Cardiac muscle cell (in vitro differentiated cells and primary cell): ENCODE measurements around the gene GJA10. TPM values are rescaled to one million over a fixed set of nuclear protein-coding genes. Genes with fewer than 3 reads are reported as not detected.
A peak's percentile ranks its signal among the peaks of the same experiment; 100 is the strongest.

Experiments
- DNase-seq, 2 donors: peaks; one replicate each; pipeline versions ENCODE4 v3.0.0 to v3.0.0-alpha.2; 2010 to 2017; ENCODE audit warnings: low read depth in 1 of 2, low spot score in 1 of 2
- H3K27ac ChIP-seq: fragments of 200-600 bp; sonication (generic); 2 replicates; pipeline ENCODE4 v1.5.1; 2016
- H3K27me3 ChIP-seq: fragments of 200-600 bp; sonication (generic); 2 replicates; pipeline ENCODE4 v1.6.0; 2016; ENCODE audit warnings: control low read depth
- H3K36me3 ChIP-seq: fragments of 200-600 bp; sonication (generic); 2 replicates; pipeline ENCODE4 v1.5.1; 2016; ENCODE audit warnings: control low read depth
- H3K4me1 ChIP-seq: fragments of 200-600 bp; sonication (generic); 2 replicates; pipeline ENCODE4 v1.8.1; 2017; ENCODE audit warnings: low read depth, mild to moderate bottlenecking, mixed run types
- H3K4me3 ChIP-seq: fragments of 200-600 bp; sonication (generic); 2 replicates; pipeline ENCODE4 v1.5.1; 2016; ENCODE audit warnings: mild to moderate bottlenecking
- H3K9me3 ChIP-seq: fragments of 200-600 bp; sonication (generic); 2 replicates; pipeline ENCODE4 v1.5.1; 2017; ENCODE audit warnings: low read depth, mild to moderate bottlenecking, control low read depth
- polyA plus RNA-seq: library from polyadenylated mRNA; unstranded; fragments of >200 nt; fragmentation: Nextera tagmentation; extraction: Ambion mirVana; gene quantifications from 2 replicates; pipeline ENCODE4 v1.2.1, GENCODE V29; 2016
- total RNA-seq: library from RNA; depleted of rRNA; stranded (reverse); fragments of >200 nt; gene quantifications from 2 replicates; pipeline ENCODE4 v1.2.3, GENCODE V29; 2016
- TF ChIP-seq, protein P1 (sequence below): IDR thresholded peaks from 2 replicates; pipeline ENCODE4 v1.5.1; 2012; ENCODE audit warnings: low read depth, mild to moderate bottlenecking, low read length

Gene GJA10
- total and polyA plus RNA-seq, 2 experiments from 2014 or later: not detected

DNA sequence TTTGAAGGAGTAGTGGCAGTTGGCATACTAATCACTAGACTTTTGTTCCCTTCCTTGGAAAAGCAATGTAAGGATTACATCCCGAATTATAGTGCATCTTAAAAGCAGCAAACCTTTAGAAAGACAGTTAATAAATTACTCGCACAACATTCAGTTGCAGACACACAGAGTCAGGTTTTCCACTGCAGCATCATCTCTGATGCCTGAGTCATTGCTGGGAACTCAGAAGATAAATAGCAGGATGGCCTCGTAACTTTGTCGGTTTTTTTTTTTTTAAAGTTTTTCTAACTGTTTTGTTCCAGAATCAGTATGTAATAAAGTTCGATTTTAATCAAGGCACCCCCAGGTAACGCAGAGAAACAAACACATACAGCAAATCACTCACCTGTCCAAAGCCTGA is 34.3 kb downstream of the GJA10 start:
- TF ChIP-seq, protein P1, sequence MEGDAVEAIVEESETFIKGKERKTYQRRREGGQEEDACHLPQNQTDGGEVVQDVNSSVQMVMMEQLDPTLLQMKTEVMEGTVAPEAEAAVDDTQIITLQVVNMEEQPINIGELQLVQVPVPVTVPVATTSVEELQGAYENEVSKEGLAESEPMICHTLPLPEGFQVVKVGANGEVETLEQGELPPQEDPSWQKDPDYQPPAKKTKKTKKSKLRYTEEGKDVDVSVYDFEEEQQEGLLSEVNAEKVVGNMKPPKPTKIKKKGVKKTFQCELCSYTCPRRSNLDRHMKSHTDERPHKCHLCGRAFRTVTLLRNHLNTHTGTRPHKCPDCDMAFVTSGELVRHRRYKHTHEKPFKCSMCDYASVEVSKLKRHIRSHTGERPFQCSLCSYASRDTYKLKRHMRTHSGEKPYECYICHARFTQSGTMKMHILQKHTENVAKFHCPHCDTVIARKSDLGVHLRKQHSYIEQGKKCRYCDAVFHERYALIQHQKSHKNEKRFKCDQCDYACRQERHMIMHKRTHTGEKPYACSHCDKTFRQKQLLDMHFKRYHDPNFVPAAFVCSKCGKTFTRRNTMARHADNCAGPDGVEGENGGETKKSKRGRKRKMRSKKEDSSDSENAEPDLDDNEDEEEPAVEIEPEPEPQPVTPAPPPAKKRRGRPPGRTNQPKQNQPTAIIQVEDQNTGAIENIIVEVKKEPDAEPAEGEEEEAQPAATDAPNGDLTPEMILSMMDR: no peak
- Histone ChIP-seq H3K27me3 (no peaks in the 10 kb centered on the region), H3K4me3 (no peak overlapping the region), H3K4me1 (no peaks in the 10 kb centered on the region), H3K36me3 (no peaks in the 10 kb centered on the region), H3K9me3 (no peaks in the 10 kb centered on the region), H3K27ac (no peak overlapping the region)
- DNase-seq: peak in 1 of 2 donors; percentile 52

DNA sequence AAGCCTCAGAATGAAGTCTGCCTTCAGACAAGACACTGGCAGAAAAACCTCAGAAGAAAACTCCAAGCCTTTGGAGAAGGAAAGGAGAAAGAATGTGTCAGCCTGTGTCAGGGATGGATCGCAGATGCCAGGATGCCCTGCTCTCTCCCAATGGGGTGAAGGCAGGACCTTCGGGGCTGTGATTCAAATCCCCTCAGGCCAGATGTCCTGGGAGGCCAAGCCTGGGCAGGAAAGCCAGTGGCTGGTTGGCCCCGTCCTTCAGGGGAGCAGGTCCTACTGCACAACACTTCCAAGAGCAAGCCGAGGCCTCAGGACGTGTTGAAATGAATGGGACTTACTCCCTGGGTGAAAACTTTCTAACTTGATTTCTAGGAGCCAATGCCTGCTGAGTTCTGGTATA is 36.5 kb downstream of the GJA10 start:
- no peak overlapping the region for H3K4me3 ChIP-seq
- H3K4me1 ChIP-seq: no peaks in the 10 kb centered on the region
- no peaks in the 10 kb centered on the region for H3K36me3 ChIP-seq
- DNase-seq: no peak
- TF ChIP-seq, protein P1: no peak
- H3K27me3 ChIP-seq: no peaks in the 10 kb centered on the region
- no peaks in the 10 kb centered on the region for H3K9me3 ChIP-seq
- no peak overlapping the region for H3K27ac ChIP-seq

DNA sequence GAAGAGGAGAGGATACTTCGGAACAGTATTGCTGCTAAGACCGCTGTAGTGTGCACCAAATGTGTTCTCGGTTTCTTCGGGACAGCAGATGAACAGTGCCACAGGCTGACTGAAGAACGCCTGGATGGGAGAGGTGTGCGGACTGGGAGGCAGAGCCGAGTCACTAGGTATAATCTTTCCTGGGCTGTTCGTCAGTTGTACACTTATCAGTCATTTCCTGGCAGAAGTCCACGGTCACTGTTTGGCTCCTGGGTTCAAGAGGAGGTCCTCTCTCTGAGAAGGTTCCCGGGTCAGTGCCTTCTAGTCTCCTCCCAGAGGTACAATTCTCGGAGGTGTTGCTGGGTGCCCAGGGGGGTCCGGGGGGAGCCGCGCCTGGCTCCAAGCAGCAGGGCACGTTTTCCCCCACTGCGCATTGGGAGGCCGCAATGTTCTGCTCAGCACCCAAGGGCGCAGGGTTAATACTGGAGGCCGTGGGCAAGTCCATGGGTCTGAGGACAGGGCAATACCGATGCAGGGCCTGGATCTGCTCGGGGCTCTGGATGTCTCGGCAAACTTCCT is 38.1 kb downstream of the GJA10 start:
- Histone ChIP-seq H3K27me3 (no peaks in the 10 kb centered on the region), H3K27ac (no peak overlapping the region), H3K9me3 (no peaks in the 10 kb centered on the region), H3K36me3 (no peaks in the 10 kb centered on the region), H3K4me1 (no peaks in the 10 kb centered on the region), H3K4me3 (no peak overlapping the region)
- DNase-seq: no peak
- TF ChIP-seq, protein P1: no peak

DNA sequence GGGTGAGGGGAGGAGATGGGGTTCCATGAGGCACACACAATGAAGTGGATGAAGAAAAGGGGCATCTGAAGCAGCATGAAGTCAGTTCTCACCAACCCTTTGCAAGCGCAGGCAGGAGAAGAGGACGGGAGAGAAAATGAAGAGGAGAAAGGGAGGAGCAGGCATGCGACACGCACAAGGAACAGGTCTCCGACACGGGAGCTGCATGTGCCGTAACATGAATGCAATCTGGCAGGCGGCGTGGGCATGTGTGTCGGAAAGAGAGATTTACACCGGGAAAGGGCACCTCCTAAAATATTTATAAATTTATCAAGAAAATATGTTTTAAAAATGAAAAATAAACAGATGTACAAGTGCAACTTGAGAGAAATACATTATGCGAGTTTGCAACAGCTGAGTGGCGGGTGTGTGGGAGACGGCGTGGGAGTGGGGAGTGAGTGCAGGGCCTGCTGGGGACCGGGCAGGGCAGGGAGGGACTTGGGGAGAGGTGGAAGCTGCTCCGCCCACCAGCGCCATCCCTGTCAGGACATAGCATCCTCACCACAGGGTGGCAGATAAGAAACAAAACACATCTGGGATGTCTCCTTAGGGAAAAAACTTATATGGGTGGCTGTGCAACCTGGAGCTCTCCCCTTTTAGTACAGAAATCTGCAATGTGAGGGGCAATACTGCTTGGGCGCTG is 40.6 kb downstream of the GJA10 start:
- DNase-seq: no peak
- H3K4me3 ChIP-seq: no peak overlapping the region
- no peak overlapping the region for H3K27ac ChIP-seq
- H3K4me1 ChIP-seq: no peaks in the 10 kb centered on the region
- H3K27me3 ChIP-seq: no peaks in the 10 kb centered on the region
- H3K9me3 ChIP-seq: no peaks in the 10 kb centered on the region
- TF ChIP-seq, protein P1: no peak
- no peaks in the 10 kb centered on the region for H3K36me3 ChIP-seq

DNA sequence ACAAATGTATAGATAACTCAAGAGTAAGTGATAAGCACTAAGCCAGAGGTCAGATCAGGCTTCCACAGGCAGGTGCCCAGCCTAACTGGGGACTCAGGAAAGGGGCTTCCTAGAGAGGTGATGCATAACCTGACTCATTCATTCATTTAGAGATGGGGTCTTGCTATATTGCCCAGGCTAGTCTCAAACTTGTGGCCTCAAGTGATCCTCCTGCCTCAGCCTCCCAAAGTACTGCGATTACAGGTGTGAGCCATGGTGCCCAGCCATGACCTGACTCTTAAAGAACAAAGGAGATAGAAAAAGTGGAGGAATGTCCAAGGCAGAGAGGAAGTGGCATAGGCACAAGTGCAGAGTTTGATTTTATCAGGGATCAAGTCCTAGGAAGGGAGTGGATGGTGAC is 41.9 kb downstream of the GJA10 start:
- TF ChIP-seq, protein P1: no peak
- Histone ChIP-seq H3K36me3 (no peaks in the 10 kb centered on the region), H3K27me3 (no peaks in the 10 kb centered on the region), H3K27ac (no peak overlapping the region), H3K9me3 (no peaks in the 10 kb centered on the region), H3K4me3 (no peak overlapping the region), H3K4me1 (no peaks in the 10 kb centered on the region)
- DNase-seq: no peak
